ENCODE results near the gene HIVEP3. TPM values are rescaled to one million over a fixed set of nuclear protein-coding genes. Genes with fewer than 3 reads are reported as not detected.
A peak's percentile ranks its signal among the peaks of the same experiment; 100 is the strongest.

Gene HIVEP3
- total RNA-seq, 2 donors from 2014 or later: 2.3 to 12.8 TPM

DNA sequence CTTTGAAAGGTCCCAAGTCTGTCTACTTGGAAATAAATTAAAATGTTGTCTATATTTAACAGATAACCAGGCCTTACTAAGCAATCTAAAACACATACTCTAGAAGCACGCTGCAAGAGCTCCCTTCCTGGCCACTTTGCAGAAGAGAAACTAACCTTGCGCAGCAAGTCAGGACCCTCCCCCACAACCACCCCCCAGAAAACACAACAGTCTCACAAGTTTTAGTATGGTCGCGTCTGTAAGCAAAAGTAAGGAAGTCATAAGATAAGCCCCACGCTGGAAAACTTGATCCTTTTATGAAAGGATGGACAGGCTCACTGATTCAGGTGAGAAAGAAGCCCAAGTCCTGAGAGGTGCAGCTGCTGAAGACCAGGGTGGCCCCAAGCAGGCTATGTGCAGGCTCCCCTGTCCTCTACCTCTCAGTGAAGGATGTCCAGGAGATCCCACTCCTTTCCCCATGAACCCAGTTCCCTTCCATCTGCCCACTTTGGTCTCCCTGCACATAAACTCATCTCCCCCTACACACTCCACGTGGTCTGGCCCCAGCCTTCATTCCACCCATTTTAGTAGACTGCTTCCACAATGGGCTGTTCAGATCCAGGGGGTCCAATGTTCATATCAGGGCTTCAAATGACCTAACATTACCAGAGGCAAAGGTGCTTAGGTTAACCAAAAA, 23.8 kb downstream of the HIVEP3 start:
- Histone ChIP-seq H3K27me3 (replicated peaks; ENCODE audit: insufficient read depth) (no peaks in the 10 kb centered on the region), H3K36me3 (no peaks in the 10 kb centered on the region), H3K27ac (no peak overlapping the region), H3K4me3 (no peak overlapping the region), H3K9me3 (no peaks in the 10 kb centered on the region), H3K4me1 (ENCODE audit: control insufficient read depth in 1 of 2, low read depth in 2 of 2) (peaks cover 8 to 32% of the 10 kb centered on the region in 2 donors)
- TF ChIP-seq, protein P1, sequence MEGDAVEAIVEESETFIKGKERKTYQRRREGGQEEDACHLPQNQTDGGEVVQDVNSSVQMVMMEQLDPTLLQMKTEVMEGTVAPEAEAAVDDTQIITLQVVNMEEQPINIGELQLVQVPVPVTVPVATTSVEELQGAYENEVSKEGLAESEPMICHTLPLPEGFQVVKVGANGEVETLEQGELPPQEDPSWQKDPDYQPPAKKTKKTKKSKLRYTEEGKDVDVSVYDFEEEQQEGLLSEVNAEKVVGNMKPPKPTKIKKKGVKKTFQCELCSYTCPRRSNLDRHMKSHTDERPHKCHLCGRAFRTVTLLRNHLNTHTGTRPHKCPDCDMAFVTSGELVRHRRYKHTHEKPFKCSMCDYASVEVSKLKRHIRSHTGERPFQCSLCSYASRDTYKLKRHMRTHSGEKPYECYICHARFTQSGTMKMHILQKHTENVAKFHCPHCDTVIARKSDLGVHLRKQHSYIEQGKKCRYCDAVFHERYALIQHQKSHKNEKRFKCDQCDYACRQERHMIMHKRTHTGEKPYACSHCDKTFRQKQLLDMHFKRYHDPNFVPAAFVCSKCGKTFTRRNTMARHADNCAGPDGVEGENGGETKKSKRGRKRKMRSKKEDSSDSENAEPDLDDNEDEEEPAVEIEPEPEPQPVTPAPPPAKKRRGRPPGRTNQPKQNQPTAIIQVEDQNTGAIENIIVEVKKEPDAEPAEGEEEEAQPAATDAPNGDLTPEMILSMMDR (IDR thresholded peaks at IDR 0.05): no peak
- ATAC-seq (ENCODE audit: insufficient number of reproducible peaks, low FRiP score, low read depth) (no peak), DNase-seq (ENCODE audit: low spot score) (no peak)

DNA sequence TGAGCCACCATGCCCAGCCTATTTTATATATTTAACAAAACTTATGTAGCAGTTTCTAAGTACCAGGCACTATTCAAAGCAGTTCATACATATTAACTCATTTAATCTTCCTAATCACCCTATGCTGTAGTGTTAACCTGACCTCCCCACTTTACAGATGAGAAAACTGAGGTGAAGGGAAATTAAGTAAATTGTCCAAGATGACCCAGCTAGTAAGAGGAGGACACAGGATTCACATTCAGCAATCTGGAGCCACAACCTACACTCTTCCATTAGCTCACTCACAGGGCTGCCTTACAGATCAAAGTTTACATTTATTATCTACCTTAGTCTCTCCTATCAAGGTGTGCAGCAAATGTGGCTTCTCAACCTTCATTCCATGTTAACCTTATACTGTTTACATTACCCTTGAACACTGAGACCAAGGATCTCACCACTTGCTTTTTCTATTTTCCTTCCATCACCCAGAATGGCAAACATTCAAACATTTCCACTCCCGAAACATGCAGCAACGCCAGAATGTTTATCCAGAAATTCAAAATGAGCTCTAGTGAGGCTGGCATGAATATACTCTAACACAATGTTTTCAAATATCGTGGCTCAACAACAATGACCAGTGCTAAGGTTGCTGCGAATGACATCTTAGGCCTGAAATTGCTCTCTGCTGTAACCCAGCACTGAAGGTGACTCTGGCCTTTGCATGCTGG, 24.5 kb downstream of the HIVEP3 start:
- H3K4me1 ChIP-seq (ENCODE audit: control insufficient read depth in 1 of 2, low read depth in 2 of 2): peaks cover 8 to 32% of the 10 kb centered on the region in 2 donors
- DNase-seq (ENCODE audit: low spot score) (no peak), ATAC-seq (ENCODE audit: insufficient number of reproducible peaks, low FRiP score, low read depth) (no peak)
- no peak overlapping the region for H3K4me3 ChIP-seq
- TF ChIP-seq, protein P1 (IDR thresholded peaks at IDR 0.05): no peak
- no peaks in the 10 kb centered on the region for H3K27me3 ChIP-seq (replicated peaks; ENCODE audit: insufficient read depth)
- H3K9me3 ChIP-seq: no peaks in the 10 kb centered on the region
- H3K27ac ChIP-seq: no peak overlapping the region
- no peaks in the 10 kb centered on the region for H3K36me3 ChIP-seq

DNA sequence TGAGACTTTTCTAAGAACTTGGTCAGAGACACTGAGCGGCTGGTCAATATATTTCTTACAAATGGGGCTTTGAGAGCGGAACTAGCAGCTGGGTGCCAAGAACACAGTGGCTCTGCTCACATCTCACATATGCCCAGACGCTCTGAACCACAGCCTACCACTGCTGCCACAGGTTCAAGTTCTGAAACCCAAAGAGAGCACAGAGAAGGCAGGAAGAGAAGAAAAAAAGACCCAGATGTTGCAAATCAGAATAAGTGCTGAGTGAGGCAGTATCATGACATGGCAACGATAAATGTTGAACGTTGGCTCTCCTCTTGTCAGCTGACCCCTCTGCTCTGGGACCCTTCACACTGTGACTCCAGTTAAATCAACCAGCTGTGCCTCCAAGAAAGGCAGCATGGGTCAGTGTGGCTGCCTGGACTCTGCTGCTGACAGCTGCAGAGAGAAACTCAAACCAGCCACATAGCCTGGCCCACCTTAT, 26.4 kb downstream of the HIVEP3 start:
- ATAC-seq (ENCODE audit: insufficient number of reproducible peaks, low FRiP score, low read depth): no peak
- no peaks in the 10 kb centered on the region for H3K27me3 ChIP-seq (replicated peaks; ENCODE audit: insufficient read depth)
- H3K4me1 ChIP-seq (ENCODE audit: control insufficient read depth in 1 of 2, low read depth in 2 of 2): peaks cover 8 to 32% of the 10 kb centered on the region in 2 donors
- H3K36me3 ChIP-seq: no peaks in the 10 kb centered on the region
- no peak overlapping the region for H3K4me3 ChIP-seq
- DNase-seq (ENCODE audit: low spot score): no peak
- H3K9me3 ChIP-seq: no peaks in the 10 kb centered on the region
- TF ChIP-seq, protein P1 (IDR thresholded peaks at IDR 0.05): no peak
- no peak overlapping the region for H3K27ac ChIP-seq

DNA sequence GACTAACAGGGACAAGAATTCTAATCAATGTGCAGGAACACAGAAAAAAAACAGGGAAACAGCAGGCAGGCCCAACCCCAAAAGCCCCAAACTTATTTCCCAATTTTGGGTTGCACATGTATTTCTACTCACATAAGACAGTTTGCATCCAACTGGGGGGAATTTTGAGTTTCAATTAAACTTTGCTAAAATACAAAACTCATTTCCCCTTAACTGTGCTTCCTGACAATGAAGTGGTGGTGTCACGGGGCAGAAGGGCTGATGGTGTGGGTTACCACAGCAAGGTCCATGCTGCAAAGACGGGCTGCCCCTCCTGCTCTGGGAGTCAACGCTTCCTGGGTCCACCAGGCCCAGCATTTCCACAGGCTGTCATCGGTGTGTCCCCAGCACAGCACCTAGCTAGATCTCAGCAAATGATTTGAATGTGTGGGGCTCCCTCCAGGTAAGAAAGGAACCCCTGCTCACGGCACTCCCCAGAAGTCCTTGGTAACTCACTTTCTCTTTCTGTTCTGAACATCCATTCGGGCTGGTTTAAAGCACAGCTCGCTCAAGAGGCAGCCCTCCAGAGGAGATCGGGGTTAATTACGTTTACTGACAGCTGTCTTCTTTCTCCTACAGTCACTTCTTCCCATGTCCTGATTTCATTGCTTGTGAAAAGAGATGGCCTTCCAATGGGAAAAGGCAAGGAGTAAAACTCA, 27.4 kb downstream of the HIVEP3 start:
- DNase-seq (ENCODE audit: low spot score) (no peak), ATAC-seq (ENCODE audit: insufficient number of reproducible peaks, low FRiP score, low read depth) (no peak)
- H3K4me1 ChIP-seq (ENCODE audit: control insufficient read depth in 1 of 2, low read depth in 2 of 2): peaks cover 8 to 32% of the 10 kb centered on the region in 2 donors
- TF ChIP-seq, protein P1 (IDR thresholded peaks at IDR 0.05): no peak
- peak overlapping the region; percentile 60 for H3K4me3 ChIP-seq
- H3K36me3 ChIP-seq: no peaks in the 10 kb centered on the region
- H3K27ac ChIP-seq: peak overlapping the region; percentile 2 to 46
- no peaks in the 10 kb centered on the region for H3K9me3 ChIP-seq
- H3K27me3 ChIP-seq (replicated peaks; ENCODE audit: insufficient read depth): no peaks in the 10 kb centered on the region

DNA sequence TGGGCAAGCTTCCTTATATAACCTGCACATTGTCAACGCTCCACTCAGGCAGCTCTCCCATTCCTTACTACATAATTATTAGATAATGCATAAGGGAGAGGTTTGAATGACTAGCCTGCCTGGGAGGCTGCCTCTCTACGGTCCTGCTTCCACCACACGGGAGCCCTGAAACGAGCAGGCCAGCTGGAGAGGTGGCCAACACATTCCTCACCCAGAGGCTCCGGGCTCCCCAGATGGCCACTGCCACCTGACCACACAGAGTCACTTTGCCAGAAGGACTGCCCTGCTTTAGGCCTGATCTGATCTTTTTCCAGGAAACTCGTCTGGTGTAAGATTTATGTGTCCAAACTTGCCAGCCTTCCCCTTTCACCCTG, 27.9 kb downstream of the HIVEP3 start:
- no peak for ATAC-seq (ENCODE audit: insufficient number of reproducible peaks, low FRiP score, low read depth)
- no peak for DNase-seq (ENCODE audit: low spot score)
- Histone ChIP-seq H3K27me3 (replicated peaks; ENCODE audit: insufficient read depth) (no peaks in the 10 kb centered on the region), H3K4me3 (peak overlapping the region; percentile 60), H3K36me3 (no peaks in the 10 kb centered on the region), H3K4me1 (ENCODE audit: control insufficient read depth in 1 of 2, low read depth in 2 of 2) (peaks cover 8 to 32% of the 10 kb centered on the region in 2 donors), H3K27ac (peak overlapping the region in 1 of 2 donors; percentile 46), H3K9me3 (no peaks in the 10 kb centered on the region)
- TF ChIP-seq, protein P1 (IDR thresholded peaks at IDR 0.05): no peak
